HG02759 (cell line): ENCODE results near the gene TMEM131.
A peak's percentile ranks its signal among the peaks of the same experiment; 100 is the strongest.
"Not testable (repeated sequence)": the region's sequence is repeated elsewhere in the genome, so short reads cannot be mapped to it uniquely, and the experiment has no call there.

Experiments used
- ATAC-seq: cut with Tn5 transposase; IDR thresholded peaks from one replicate; pipeline ENCODE4 v1.9.1; 2021; ENCODE audit warnings: mild to moderate bottlenecking, moderate library complexity; ENCODE audit not compliant: unreplicated experiment

The TMEM131 gene

DNA sequence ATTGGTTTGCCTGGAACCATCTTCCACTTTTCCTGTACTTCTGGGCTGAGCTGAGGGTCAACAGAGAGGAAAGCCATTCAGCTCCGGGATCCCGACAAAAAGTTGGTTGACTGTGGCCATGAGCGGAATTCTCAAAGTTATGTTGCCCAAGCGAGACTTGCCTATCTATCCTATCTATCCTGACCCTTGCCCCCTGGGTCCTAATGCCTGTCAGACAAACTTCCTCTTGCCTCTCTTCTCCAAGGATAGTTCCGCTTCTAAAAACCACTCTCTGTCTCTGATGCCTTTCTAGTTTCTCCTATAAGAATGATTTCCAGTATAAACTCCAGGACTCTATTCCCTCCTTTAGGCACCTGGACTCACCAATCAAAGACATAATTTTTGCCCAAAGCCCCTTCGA lies 173.9 kb downstream of the TMEM131 start:
- not testable (repeated sequence) for ATAC-seq

DNA sequence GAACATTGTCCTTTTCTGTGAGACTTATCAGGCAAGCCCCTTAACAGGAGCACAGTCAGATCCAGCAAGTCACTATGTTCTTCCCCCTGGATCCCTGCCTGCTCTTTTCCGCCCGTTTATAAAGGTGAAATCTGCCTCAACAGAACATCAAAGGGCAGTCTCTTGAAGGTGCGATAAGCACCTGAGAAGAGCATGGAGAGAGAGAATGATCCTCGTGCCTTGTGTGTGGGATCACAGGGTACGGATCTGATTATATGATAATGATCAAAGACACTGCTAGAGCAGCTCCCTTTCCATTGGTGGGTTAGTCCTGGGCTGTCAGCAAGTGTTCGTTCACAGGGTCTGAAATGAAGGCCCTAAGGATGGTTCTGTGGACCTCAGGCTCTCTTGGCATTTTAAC lies 176.0 kb downstream of the TMEM131 start:
- no peak for ATAC-seq

DNA sequence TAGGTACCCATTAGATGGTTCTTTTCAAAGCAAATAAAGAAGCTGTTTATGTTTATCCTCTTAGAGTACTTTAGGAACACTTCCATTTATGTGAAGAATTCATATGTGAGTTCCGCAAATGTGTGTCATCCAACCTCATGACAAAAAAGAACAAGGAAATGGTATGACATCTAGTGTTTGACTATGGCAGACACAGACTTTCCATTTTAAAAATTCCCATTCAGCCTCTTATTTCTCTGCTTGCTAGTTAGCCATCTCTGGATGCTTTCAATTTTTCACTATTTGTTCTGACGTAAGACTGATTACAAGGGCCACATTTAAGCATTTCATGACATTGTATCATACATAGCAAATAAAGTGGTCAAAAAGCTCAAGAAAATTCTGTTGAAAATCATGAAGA lies 179.3 kb downstream of the TMEM131 start:
- no peak for ATAC-seq

DNA sequence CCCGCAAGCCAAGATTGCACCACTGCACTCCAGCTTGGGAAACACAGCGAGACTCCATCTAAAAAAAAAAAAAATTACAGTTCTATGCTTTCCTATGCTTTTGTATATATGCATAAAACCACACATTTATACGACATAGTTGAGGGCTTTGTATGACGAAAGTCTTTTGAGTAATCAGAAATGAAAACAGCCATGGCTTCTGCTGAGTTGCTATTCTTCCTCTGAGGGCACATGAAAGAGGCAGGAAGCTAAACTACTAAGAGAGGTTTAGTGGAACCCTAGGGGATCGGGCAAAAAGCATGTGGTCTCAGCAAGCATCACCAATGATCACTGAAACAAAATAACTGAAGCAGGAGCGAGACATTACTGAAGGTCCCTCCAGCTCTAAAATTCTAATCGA lies 182.8 kb downstream of the TMEM131 start:
- no peak for ATAC-seq

DNA sequence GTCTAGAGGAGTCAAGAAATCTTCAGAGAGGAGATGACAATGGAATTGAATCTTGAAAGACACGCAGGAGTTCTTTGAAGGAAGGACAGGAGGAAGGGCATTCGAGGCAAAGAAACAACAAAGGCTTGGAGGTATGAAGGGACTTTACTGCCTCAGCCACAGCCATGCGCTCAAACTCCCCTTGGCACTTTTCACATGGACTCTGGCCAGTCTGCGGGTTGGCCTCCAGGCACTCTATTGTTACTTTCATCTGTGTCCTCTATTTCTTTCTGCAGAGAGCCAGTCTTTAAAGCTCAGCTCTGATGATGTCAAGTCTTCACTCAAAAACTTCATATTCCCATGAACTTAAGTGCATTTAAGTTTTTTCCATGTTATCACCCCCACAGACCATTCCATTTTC lies 186.9 kb downstream of the TMEM131 start:
- ATAC-seq, result no peak

DNA sequence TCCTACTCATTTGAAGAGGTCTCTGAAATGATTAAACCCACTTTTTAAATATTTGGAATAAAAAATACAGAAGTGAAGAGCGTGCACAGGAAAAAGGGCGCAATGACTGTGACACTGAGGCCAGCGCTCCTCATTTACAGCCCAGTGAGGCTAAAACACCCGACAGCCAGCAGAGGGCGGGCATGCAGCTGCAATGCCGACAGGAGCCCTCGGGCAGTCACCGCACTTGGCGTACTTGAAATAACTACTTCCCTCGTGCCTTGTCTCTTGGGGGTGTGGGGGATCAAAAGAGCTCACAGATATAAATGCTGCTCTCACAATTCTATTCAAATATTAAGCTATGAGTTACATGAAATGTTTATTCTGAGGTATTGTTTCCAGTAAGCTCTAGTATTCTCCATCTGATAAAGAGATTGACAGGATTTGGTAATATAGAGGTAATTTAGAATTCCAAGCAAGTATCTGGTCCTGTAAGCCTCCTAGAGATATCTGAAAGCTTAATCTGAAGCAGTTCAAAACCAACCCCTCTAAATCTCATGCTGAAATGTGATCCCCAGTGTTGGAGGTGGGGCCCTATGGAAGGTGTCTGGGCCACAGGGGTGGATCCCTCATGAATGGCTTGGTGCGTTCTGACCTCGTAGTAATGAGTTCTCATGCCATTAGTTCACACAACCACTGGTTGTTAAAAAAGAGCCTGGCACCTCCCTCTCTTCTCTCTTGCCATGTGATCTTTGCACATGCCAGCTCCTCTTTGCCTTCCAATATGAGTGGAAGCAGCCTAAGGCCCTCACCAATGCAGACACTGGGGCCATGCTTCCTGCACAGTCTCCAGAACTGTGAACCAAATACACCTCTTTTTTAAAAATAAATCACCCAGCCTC lies 188.8 kb downstream of the TMEM131 start:
- peak; percentile 80 for ATAC-seq

DNA sequence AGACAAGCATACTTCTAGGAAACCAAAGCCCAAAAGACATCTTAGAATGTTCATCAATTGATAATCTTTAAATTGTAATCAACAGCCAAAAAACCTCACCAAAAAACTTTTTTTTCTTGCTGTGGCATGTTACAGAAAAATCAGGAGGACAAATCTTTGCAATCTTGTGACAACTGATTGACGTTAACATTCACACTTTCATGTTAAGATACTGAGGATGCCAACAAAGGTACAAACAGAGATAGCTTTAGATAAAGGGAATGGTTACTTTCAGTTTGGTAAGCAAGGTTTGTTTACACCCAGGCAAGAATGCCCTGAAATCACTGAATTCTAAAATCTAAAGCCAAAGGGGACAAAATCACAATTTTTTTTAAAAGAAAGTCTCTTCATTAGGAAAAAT lies 190.0 kb downstream of the TMEM131 start:
- no peak for ATAC-seq

DNA sequence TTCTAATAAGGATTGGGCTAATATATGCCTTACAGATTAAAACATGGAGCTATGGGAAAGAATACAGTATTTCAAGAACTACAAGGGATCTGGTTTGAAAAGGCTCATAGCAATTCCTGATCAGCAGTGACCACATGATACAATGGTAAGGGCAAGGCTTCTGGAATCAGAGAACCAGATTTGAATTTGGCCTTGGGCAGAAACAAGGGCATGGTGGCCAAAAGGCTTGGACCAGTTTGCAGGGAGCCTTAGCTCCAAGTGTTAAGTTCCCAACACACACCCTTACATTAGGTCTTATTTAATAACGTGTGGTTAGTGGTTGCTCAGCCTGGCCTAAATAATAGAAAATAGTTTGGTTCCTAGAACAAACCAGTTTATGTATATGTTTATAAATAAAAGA lies 194.7 kb downstream of the TMEM131 start:
- ATAC-seq, result no peak

GRCh38 chr2:97798416-97798815 lies 197.3 kb downstream of the TMEM131 start:
- no peak for ATAC-seq

- ATAC-seq, result no peak
These were observed 198.4 kb downstream of the TMEM131 start for GRCh38 chr2:97797355-97797754.

GRCh38 chr2:97796465-97797126 lies 199.2 kb downstream of the TMEM131 start:
- no peak for ATAC-seq

GRCh38 chr2:97792416-97792815 lies 203.3 kb downstream of the TMEM131 start:
- no peak for ATAC-seq

GRCh38 chr2:97788986-97789644 lies 206.6 kb downstream of the TMEM131 start:
- ATAC-seq, result no peak

GRCh38 chr2:97785818-97786217 lies 209.9 kb downstream of the TMEM131 start:
- ATAC-seq, result no peak

- no peak for ATAC-seq
These were observed 210.8 kb downstream of the TMEM131 start for GRCh38 chr2:97784953-97785352.

DNA sequence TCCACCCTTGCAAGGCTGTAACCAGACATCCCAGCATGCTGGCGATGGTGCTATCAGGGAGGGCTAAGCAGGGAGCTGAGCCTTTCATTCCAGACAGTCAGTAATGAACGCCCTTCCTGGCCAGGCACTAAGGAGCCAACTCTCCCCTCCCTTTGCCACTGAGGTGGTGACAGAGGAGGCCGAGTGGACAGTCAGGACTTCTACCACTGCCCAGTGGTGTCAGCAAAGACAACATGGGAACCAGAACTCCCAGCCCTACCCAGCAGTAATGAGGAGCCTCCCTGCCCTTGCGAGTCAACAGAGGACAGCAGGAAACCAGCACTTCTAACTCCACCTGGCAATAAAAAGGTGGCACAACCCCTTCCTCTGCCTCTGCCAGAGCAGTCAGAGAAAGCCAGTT lies 213.8 kb downstream of the TMEM131 start:
- no peak for ATAC-seq

DNA sequence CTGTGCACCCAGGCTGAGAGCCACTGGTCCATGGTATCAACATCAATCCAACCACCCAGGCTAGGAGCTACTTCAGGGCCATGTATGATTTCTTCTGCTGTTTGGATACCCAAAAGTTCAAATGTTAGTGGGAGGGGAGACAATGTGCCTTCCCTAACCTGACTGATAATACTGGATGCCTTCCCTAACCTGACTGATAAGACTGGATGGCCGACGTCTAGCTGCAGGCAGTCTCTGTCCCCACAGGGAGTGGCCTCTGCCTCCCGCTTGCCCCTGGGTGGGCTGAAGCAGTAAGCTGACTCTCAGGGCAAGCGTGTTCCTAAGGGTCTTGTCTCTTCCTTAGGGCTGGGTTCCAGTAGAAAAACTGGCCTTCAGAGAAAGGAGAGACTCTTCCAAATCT lies 216.6 kb downstream of the TMEM131 start:
- no peak for ATAC-seq

GRCh38 chr2:97775074-97775473 lies 220.7 kb downstream of the TMEM131 start:
- ATAC-seq, result no peak

- ATAC-seq, result no peak
These were observed 221.3 kb downstream of the TMEM131 start for GRCh38 chr2:97774425-97774824.

- ATAC-seq, result no peak
These were observed 225.3 kb downstream of the TMEM131 start for GRCh38 chr2:97770445-97770844.

DNA sequence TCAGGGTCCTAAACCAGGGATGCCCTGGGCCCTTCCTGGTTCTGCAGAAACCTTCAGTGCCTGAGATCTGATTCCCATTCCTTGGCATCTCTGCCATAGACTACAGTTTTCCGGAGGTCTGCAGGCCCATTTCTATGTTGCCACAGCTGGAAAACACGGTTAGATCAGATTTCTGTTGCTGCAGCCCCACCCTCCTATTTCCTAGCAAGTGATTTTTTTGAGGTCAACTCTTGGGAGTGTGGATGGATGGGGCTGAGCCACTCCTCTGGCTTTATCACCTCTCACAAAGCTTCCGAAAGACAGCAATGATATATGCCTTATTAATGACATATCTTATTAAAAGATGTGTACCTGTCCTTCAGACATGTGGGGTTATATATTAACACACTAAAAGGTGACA lies 226.0 kb downstream of the TMEM131 start:
- ATAC-seq, result no peak

DNA sequence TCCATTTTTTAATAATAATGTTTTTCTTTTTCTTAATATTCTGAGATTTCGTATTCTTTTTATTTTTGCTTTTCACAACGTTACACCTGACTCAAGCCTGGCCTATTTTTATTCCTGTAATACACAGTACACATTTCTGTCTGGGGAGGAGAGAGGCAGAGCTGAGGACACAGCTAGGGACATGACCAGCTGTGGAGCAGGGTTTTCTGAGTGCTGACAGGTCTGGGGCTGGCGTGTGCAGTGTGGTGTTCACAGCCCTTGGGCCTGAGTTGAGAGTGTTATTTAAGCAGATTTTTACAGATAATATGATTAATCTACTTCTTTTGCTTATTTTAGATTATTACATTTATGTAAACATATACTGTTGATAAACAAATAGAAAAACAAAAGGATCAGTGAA lies 226.4 kb downstream of the TMEM131 start:
- no peak for ATAC-seq
